Esophagus muscularis mucosa (tissue), 4 donors: Measurements from ENCODE around the gene FMO1. TPM values are rescaled to one million over a fixed set of nuclear protein-coding genes. Genes with fewer than 3 reads are reported as not detected.

Source experiments
- DNase-seq: peaks from one replicate; pipeline ENCODE4 v3.0.0-alpha.2; 2017; ENCODE audit errors: extremely low spot score
- H3K27ac ChIP-seq, 4 donors: fragments of 200-600 bp; sonication (generic); replicated peaks in 1 of 4; 1 replicate in 3 of 4; 2 replicates in 1 of 4; pipeline ENCODE4 v1.5.1; 2016 to 2019; ENCODE audit warnings: mild to moderate bottlenecking in 1 of 4
- H3K27me3 ChIP-seq, 4 donors: fragments of 200-600 bp; sonication (generic); one replicate each; pipeline versions ENCODE4 v1.5.1 to v1.6.0; 2016 to 2019
- H3K36me3 ChIP-seq, 4 donors: fragments of 200-600 bp; sonication (generic); one replicate each; pipeline ENCODE4 v1.5.1; 2016 to 2019
- H3K4me1 ChIP-seq, 4 donors: fragments of 200-600 bp; sonication (generic); one replicate each; pipeline ENCODE4 v1.5.1; 2016 to 2019
- H3K4me3 ChIP-seq, 4 donors: fragments of 200-600 bp; sonication (generic); 1 replicate in 2 of 4; 2 replicates in 2 of 4; pipeline ENCODE4 v1.5.1; 2016 to 2019; ENCODE audit warnings: mild to moderate bottlenecking in 4 of 4, moderate library complexity in 1 of 4
- H3K9me3 ChIP-seq, 4 donors: fragments of 200-600 bp; sonication (generic); 1 replicate in 3 of 4; 2 replicates in 1 of 4; pipeline ENCODE4 v1.5.1; 2016 to 2019
- CTCF ChIP-seq, 3 experiments: fragments of 200-600 bp in 2 of 3; fragments of 450-650 bp in 1 of 3; sonication (generic) in 2 of 3; IDR thresholded peaks; one replicate each; pipeline ENCODE4 v1.5.1; 2017 to 2019; ENCODE audit warnings: antibody characterized with exemption in 3 of 3, mild to moderate bottlenecking in 2 of 3, moderate library complexity in 1 of 3
- EP300 ChIP-seq: sonication (generic); formaldehyde crosslinking; IDR thresholded peaks from one replicate; pipeline ENCODE4 v1.6.1; 2017; ENCODE audit warnings: antibody characterized with exemption
- POLR2A ChIP-seq: fragments of 450-650 bp; IDR thresholded peaks from one replicate; pipeline ENCODE4 v1.6.1; 2017; ENCODE audit warnings: antibody characterized with exemption, moderate library complexity, mild to moderate bottlenecking, low read depth
- POLR2AphosphoS5 ChIP-seq, 2 donors: sonication (generic); formaldehyde crosslinking; IDR thresholded peaks; one replicate each; pipeline ENCODE4 v1.6.1; 2017; ENCODE audit warnings: antibody characterized with exemption in 2 of 2
- WGBS: methylation state at CpG from one replicate; pipeline ENCODE4 v1.1.5; 2018; 5-methylcytosine and 5-hydroxymethylcytosine counted together
- intact Hi-C: fragments of 100-400 bp; cut with DNase I; formaldehyde crosslinking; loops from one replicate; pipeline ENCODE4 v1.15.1; 2023
- total RNA-seq, 4 donors: library from RNA; depleted of rRNA; stranded (reverse); fragments of >200 nt; gene quantifications; one replicate each; pipeline versions ENCODE4 v1.1.0 to v1.2.1, GENCODE V29; 2016

Gene FMO1
- total RNA-seq, 4 donors from 2014 or later: 0.34 TPM; not detected in 3

- Histone ChIP-seq H3K4me3 (no peak overlapping the region), H3K27ac (peak overlapping the region in 1 of 4 donors; percentile 52), H3K4me1 (peaks cover 4 to 45% (median 39%) of the 10 kb centered on the region in 4 donors), H3K36me3 (no peaks in the 10 kb centered on the region), H3K27me3 (no peaks in the 10 kb centered on the region), H3K9me3 (no peaks in the 10 kb centered on the region)
- intact Hi-C loops: no loop called here
- no peak for DNase-seq
- TF ChIP-seq CTCF (IDR thresholded peaks at IDR 0.05): no peak
- no peak for TF ChIP-seq POLR2A
- TF ChIP-seq POLR2AphosphoS5 (IDR thresholded peaks at IDR 0.05): no peak
- TF ChIP-seq EP300: no peak
- WGBS: 88% methylated on average over 9 of the region's 9 CpGs
Observed at GRCh38 chr1:171217658-171218443, 30.4 kb upstream of the FMO1 start.

- no peak for DNase-seq
- intact Hi-C loops: no loop called here
- peaks cover 4 to 54% (median 47%) of the 10 kb centered on the region in 4 donors for H3K4me1 ChIP-seq
- peak overlapping the region; percentile 18 to 52 (median 34) for H3K27ac ChIP-seq
- H3K36me3 ChIP-seq: no peaks in the 10 kb centered on the region
- no peaks in the 10 kb centered on the region for H3K9me3 ChIP-seq
- no peak overlapping the region for H3K4me3 ChIP-seq
- no peak for TF ChIP-seq POLR2A
- TF ChIP-seq POLR2AphosphoS5 (IDR thresholded peaks at IDR 0.05): no peak
- no peak for TF ChIP-seq CTCF (IDR thresholded peaks at IDR 0.05)
- no peak for TF ChIP-seq EP300
- no peaks in the 10 kb centered on the region for H3K27me3 ChIP-seq
- WGBS: 58% methylated on average over 1 of the region's 1 CpG
Observed at GRCh38 chr1:171218661-171219060, 29.6 kb upstream of the FMO1 start.

- Histone ChIP-seq H3K27me3 (no peaks in the 10 kb centered on the region), H3K9me3 (no peaks in the 10 kb centered on the region), H3K36me3 (no peaks in the 10 kb centered on the region), H3K4me1 (peaks cover 4 to 62% (median 51%) of the 10 kb centered on the region in 4 donors), H3K4me3 (no peak overlapping the region), H3K27ac (peak overlapping the region in 2 of 4 donors; percentile 47 to 52)
- TF ChIP-seq POLR2A (no peak), EP300 (no peak), POLR2AphosphoS5 (IDR thresholded peaks at IDR 0.05) (no peak), CTCF (IDR thresholded peaks at IDR 0.05) (no peak)
- WGBS: 85% methylated on average over 2 of the region's 2 CpGs
- intact Hi-C loops: no loop called here
- DNase-seq: no peak
Observed at GRCh38 chr1:171219346-171220080, 28.8 kb upstream of the FMO1 start.

- peak overlapping the region; percentile 37 to 64 (median 50) for H3K27ac ChIP-seq
Observed at GRCh38 chr1:171220081-171220420, 28.2 kb upstream of the FMO1 start.

More at GRCh38 chr1:171220081-171220420, 28.2 kb upstream of the FMO1 start:
- intact Hi-C loops: no loop called here
- Histone ChIP-seq H3K4me1 (peaks cover 4 to 63% (median 51%) of the 10 kb centered on the region in 4 donors), H3K9me3 (no peaks in the 10 kb centered on the region), H3K27me3 (no peaks in the 10 kb centered on the region), H3K36me3 (no peaks in the 10 kb centered on the region), H3K4me3 (no peak overlapping the region)
- DNase-seq: no peak
- WGBS: 46% methylated on average over 2 of the region's 2 CpGs
- TF ChIP-seq CTCF (IDR thresholded peaks at IDR 0.05) (no peak), POLR2AphosphoS5 (IDR thresholded peaks at IDR 0.05) (no peak), EP300 (no peak), POLR2A (no peak)
